GM21367 (cell line): Measurements from ENCODE around the gene HTR2C.
"Not testable (repeated sequence)": the region's sequence is repeated elsewhere in the genome, so short reads cannot be mapped to it uniquely, and the experiment has no call there.

Experiments used
- ATAC-seq: cut with Tn5 transposase; IDR thresholded peaks from one replicate; pipeline ENCODE4 v1.9.1; 2021; ENCODE audit not compliant: unreplicated experiment

The HTR2C gene

DNA sequence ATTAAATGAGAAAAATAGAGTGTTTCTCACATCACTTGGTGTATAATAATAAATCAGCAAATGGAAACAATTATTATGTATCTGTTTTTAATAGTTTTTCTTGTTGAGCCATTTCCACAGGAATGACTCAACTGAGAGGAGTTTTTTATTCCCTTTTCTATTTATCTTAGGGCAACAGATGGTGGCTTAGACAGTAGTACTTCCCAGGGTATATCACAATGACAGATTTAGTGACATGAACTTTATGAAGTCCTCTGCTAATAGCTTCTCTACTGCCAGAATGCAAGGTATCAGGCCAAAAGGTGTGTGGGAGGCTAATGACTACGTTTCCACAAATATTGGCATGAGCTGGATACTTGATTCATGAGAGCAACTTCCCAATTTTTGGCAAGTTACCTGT is 126.7 kb downstream of the HTR2C start:
- no peak for ATAC-seq

DNA sequence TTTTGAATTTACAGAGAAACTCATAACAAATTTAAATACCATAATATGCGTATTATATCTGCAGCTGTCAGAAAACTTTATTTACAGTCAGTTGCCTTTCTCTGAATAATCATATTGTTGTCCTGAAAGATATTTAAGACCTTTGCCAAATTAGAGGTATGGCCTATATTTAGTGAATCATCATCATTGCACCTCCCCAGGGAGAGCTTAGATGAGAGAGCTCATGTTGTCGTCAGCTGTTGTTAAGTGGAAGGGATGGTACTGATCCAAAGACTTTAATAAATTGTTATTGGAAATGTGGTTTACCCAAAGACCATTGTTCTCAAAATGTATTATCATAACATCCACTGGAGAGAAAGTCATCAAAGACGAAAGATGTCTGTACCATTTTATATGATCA is 128.6 kb downstream of the HTR2C start:
- ATAC-seq, result no peak

DNA sequence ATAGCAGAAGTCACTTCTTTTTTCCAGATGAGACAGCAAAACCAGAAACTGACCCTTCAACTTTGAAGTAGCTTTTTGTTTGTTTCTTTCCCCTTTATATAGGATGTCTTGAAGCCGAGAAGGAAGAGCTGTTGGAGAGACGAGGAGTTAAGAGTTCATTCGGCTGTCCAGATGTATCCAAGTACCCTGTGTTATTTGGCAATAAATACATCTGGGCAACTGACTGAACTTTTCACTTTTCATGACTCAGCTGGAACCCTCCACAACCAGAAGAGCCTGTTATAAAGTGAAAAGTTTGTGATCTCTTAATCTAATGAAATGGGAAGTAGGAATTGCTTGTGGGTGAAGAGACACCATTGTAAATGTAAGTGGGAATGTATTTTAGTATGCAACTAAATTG is 131.2 kb downstream of the HTR2C start:
- no peak for ATAC-seq

DNA sequence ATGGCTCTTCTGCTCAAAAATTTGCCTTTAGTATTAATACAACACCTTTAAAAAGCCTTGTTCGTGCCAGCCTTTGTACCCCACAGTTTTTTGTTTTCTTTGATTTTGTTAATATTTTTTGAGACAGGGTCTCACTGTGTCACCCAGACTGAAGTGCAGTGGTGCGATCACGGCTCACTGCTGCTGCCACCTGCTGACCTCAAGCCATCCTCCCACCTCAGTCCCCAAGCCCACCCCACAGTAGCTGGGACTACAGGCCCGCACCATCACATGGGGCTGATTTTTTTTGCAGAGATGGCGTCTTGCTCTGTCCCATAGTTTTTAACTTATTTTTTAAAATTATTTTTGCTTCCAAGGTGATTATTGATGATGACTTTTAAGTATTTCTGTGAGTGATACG is 134.0 kb downstream of the HTR2C start:
- ATAC-seq, result no peak

GRCh38 chrX:114766541-114766940 is 182.7 kb downstream of the HTR2C start:
- no peak for ATAC-seq

DNA sequence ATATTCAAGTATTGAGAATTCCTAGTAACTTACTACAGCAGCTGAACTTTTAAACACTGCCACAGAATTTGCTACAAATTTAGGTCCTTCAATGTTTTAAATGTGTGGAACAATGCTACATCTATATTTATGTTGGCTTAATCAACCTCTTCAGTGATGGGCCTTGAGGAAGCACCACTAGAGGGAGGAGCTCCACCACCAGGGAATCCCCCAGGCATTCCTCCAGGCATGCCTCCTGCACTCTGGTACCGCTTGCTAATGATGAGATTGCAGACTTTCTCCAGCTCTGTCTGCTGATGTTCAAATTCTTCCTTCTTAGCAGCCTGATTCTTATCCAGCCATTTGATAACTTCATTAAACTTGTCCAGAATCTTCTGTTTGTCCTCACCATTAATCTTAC is 190.8 kb downstream of the HTR2C start:
- ATAC-seq, result no peak

DNA sequence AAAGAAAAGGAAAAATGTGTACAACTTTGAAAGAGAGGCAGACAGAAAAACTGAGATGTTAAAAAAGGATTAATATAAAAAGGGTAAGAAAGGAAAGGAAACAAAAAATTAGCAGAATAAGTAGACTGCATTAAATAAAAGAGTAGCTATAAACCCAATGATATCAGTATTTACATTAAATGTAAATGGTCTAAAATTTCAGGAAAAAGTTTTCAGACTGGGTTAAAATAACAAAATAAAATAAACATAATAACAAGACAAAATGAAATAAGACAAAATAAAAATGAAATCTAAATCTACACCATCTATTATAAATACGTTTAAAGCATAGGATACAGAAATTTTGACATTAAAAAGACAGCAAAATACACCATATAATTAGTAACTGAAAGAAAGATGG is 199.0 kb downstream of the HTR2C start:
- ATAC-seq, result no peak

- ATAC-seq, result no peak
Measured at GRCh38 chrX:114787061-114787460, 203.2 kb downstream of the HTR2C start.

DNA sequence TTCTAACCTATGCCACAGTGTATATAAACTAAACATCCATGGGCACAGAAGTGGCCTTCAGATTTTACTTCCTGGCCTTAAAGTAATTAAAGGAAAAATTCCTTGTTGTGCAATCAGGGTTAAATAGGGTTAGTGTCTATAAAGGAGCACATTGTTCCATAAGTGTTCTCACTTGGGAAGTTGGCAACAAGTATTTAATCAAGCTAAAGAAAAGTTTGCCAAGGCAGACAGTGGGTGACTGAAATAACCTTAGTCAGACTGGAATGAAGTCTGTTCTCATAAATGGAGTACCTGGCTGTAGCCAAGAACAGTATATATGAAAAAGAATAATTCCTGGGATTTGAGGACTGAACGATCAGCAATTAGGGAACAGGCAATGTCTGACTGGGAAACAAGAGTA is 213.6 kb downstream of the HTR2C start:
- no peak for ATAC-seq

GRCh38 chrX:114798907-114799306 is 215.0 kb downstream of the HTR2C start:
- ATAC-seq, result no peak

DNA sequence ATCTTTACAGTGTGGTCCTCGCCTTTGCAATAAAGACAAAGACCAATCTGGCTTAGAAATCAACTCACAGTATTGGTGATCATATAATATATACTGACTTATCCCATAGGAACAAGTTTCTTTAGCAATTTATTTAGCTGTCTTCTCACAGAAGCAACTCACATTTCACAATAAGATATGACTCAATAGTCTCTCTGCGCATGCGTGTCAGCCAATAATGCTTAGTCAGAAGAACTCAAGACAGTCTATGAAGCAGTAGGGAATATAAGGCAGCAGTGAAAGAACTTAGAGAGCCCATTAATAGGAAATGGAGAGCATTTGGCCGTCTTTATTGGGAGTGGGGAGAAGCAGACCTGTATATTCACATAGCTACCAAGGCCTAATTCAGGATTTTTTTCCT is 216.8 kb downstream of the HTR2C start:
- no peak for ATAC-seq

DNA sequence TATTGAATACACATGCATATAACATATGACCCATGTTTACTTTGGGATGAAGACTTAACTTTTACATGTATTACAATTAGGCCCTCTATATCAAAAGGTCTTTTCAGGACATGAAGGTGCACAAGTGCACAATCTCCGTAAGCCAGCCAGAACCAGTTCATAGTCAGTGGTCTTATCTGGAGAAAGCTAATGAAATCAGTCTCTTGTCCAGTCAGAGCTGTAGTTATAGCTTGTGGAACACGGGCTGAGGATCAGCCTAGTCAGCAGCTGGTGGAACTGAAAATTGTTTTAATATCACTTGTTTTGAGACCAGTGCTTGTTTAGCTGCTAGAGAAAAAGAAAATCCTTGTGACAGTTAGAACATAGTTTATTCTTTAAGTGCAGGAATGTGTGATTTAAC is 235.6 kb downstream of the HTR2C start:
- ATAC-seq, result no peak

- no peak for ATAC-seq
Measured at GRCh38 chrX:114841051-114841450, 257.2 kb downstream of the HTR2C start.

DNA sequence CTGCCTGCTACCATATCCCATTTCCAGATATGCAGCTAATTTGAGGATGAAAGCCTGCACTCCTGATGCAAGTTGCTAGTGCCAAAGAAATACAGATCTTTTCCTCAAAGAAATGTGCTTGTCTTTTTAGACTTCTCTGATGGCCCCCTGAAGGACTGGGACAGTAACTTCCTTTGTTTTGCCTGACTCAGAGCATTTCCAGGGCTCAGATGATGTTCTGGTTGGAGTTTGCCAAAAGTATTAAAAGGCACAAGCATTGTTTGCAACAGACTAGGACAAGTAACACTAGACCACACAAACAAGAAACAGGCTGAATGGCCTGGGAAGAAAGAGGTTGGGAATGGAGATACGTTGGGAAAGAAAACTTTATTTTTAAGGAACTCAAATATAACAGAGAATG is 258.3 kb downstream of the HTR2C start:
- ATAC-seq, result no peak

DNA sequence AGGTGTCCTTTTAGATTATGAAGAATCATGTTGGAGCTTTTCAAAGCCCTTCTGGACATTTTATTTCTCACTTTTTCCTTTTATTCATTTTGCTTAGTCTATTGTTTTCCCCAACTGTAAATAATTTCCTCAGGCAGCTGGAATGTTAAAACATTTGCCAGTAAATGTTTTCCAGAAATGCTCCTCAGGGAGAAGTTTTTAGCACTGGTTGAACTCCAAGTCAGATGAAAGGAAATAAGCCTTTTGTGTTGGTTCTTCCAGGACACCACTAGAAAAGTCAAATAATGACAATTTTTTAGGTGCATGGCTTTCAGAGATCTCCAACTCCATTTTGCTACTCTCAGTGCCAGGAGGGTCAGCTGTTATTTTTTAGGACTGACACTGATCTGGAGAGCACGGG is 305.6 kb downstream of the HTR2C start:
- ATAC-seq, result no peak

DNA sequence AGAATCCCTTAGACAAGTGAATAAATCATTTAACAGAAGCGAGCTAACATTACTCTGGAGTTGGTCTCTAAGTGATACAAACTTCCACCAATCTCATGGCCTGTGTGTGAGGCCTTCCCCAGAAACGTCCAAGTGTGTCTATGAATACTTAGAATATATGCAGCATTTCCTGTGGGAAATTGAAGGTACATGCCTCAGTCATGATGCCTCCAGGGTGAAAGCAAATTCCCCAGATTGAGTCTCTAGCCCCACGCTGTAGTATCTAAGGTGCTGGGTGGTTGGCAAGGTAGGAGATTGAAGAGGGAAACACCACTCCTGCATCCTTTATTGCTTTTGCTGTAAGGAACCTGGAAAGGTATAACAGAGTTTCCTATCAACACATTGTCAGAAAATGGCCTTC is 319.7 kb downstream of the HTR2C start:
- ATAC-seq, result no peak

- ATAC-seq, result no peak
Measured at GRCh38 chrX:114905251-114905650, 321.4 kb downstream of the HTR2C start.

GRCh38 chrX:114906984-114907510 is 323.2 kb downstream of the HTR2C start:
- ATAC-seq, result no peak

- no peak for ATAC-seq
Measured at GRCh38 chrX:114924423-114924822, 340.5 kb downstream of the HTR2C start.

DNA sequence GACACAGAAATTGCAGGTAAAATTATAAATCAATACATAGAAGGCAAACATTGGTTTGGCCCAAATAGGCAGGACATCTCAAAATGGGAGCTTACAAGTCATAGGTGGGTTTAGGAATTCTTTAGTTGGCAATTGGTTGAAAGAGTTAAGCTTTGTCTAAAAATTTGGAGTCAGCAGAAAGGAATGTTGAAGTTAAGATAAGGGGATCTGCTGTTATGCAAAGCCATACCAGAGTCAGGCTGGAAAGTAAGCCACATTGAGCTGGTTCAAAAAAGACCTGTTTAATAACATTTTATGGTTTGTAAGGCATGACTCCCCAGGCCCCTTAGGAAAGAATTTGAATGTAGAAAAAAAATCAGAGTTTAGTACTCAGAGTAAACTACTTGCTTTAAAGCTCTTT is 341.0 kb downstream of the HTR2C start:
- ATAC-seq, result no peak

DNA sequence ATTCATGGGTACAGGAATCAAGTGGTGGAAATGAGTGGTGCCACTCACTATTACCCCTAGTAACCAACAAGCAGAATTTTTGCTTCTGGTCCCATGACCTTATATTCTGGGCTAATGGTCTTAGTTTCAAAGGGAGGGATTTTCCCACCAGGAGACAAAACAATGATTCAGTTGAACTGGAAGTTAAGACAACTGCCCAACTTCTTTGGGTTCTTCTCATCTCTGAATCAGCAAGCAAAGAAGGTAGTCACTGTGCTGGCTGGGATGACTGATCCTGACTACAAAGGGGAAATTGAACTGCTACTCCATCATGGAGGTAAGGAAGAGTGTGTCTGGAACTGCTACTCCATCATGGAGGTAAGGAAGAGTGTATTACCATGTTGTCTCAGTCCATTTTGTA is 346.3 kb downstream of the HTR2C start:
- no peak for ATAC-seq

GRCh38 chrX:114932550-114932949 is 348.7 kb downstream of the HTR2C start:
- ATAC-seq, result no peak

DNA sequence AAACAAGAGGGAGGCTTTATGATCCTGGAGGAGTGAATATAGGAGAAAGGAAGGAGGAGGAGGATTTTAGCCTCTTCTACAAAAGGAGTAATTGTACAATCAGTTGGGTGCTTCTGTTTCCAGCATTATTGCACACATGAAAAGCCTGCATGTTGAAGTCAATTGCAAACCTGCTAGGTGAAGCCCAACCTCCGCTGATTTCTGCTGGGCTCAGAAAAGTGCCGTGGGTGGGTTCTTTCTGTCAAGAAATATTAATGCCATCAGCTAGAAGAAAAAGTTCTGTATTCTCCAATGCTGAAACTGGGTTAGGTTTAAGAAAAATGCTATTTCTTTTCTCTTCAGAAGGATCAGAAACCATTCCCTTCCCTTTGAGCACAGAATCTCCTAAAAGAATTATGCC is 349.4 kb downstream of the HTR2C start:
- ATAC-seq, result not testable (repeated sequence)

DNA sequence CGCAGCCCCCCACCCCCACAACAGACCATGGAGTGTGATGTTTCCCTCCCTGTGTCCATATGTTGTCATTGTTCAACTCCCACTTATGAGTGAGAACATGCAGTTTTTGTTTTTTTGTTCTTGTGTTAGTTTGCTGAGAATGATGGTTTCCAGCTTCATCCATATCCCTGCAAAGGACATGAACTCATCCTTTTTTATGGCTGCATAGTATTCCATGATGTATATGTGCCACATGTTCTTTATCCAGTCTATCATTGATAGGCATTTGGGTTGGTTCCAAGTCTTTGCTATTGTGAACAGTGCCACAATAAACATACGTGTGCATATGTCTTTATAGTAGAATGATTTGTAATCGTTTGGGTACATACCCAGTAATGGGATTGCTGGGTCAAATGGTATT is 353.2 kb downstream of the HTR2C start:
- ATAC-seq, result not testable (repeated sequence)
